D721Med (cell line): ENCODE data around the gene GNB2.
A peak's percentile ranks its signal among the peaks of the same experiment; 100 is the strongest.
"Not testable (repeated sequence)": the region's sequence is repeated elsewhere in the genome, so short reads cannot be mapped to it uniquely, and the experiment has no call there.

Source experiments
- DNase-seq: peaks from one replicate; pipeline ENCODE4 v3.0.0; 2011; ENCODE audit warnings: low spot score; ENCODE audit not compliant: insufficient read length
- FAIRE-seq: peaks from 2 replicates; lab custom pipeline; 2011; peaks lifted over from hg19 to GRCh38; lab: Jason Lieb, UNC
- CTCF ChIP-seq: IDR thresholded peaks from 2 replicates; pipeline ENCODE4 v1.5.1; 2012; ENCODE audit warnings: mild to moderate bottlenecking, control low read depth; ENCODE audit not compliant: insufficient read depth; ENCODE audit errors: missing control alignments

Gene GNB2

GRCh38 chr7:100694098-100694745 lies 20.7 kb downstream of the GNB2 start, which contains the start of gene GIGYF1:
GIGYF1 (minus strand) TSS chr7:100694250; CDS start chr7:100688238, 6,012 bp downstream.
- FAIRE-seq: no peak
- DNase-seq: peak; percentile 93
- TF ChIP-seq CTCF: no peak

- DNase-seq: no peak
- FAIRE-seq: no peak
- TF ChIP-seq CTCF: no peak
These were observed 22.6 kb downstream of the GNB2 start for GRCh38 chr7:100696123-100696521.

GRCh38 chr7:100699018-100699417 lies 25.5 kb downstream of the GNB2 start:
- TF ChIP-seq CTCF: no peak
- FAIRE-seq (no peak), DNase-seq (no peak)

- not testable (repeated sequence) for FAIRE-seq, DNase-seq
These were observed 27.5 kb downstream of the GNB2 start for GRCh38 chr7:100701089-100701488.

GRCh38 chr7:100705320-100705752 lies 31.8 kb downstream of the GNB2 start:
- FAIRE-seq (no peak), DNase-seq (peak; percentile 74)
- TF ChIP-seq CTCF: peak; percentile 79

- no peak for FAIRE-seq
- TF ChIP-seq CTCF: no peak
- peak; percentile 82 for DNase-seq
These were observed 32.5 kb downstream of the GNB2 start, which contains the start of gene POP7 for GRCh38 chr7:100705753-100706671. POP7 (plus strand) TSS chr7:100706121; CDS start chr7:100706831, 710 bp downstream.

GRCh38 chr7:100706672-100707311 lies 33.3 kb downstream of the GNB2 start:
- no peak for TF ChIP-seq CTCF
- DNase-seq (no peak), FAIRE-seq (no peak)
